NCI-H226 (cell line): ENCODE measurements around the gene KCNG4.
A peak's percentile ranks its signal among the peaks of the same experiment; 100 is the strongest.

Experiments
- DNase-seq: peaks from one replicate; pipeline ENCODE4 v3.0.0-alpha.2; 2015

KCNG4 gene, protein sequence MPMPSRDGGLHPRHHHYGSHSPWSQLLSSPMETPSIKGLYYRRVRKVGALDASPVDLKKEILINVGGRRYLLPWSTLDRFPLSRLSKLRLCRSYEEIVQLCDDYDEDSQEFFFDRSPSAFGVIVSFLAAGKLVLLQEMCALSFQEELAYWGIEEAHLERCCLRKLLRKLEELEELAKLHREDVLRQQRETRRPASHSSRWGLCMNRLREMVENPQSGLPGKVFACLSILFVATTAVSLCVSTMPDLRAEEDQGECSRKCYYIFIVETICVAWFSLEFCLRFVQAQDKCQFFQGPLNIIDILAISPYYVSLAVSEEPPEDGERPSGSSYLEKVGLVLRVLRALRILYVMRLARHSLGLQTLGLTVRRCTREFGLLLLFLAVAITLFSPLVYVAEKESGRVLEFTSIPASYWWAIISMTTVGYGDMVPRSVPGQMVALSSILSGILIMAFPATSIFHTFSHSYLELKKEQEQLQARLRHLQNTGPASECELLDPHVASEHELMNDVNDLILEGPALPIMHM

DNA sequence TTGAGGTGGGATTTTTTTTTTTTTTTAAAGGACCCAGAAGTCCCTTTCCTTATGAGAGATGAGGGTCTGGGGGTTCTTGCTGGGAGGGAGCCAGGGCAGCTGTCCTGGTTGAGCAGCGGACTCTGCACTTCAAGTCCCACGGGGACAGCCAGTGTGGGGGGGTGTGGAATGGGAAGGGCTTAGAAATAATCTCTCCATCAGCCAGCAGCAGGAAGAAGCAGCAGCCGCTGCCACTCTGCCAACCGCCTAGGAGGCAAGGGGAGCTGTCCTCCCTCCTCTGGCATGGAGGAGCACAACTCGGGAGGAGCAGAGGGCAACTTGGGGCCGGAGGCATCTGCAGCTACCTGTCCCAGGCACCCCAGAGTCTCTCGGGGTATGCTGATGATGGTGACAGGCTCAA is at the start of gene KCNG4:
TSS of gene KCNG4 (minus strand) at position 104 of the 400 bp plus-strand sequence. CDS start 2,527 bp downstream, outside the sequence.
- DNase-seq = no peak

DNA sequence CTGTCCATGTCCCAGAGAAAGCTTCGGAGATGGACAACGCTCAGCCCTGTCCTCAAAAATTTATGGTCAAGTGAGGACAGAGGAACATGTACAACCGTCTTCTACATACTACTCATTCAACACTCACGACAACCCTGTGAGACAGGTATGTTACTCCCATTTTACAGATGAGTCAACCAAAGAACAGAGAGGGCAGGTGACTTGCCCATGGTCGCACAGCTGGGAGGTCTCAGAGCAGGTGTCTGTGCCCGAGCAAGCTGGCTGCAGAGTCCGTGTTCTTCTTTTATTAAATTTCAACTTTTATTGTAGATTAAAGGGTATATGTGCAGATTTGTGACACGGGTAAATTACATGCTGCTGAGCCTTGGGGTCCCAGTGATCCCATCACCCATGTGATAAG is 49.1 kb upstream of the KCNG4 start:
- DNase-seq = no peak

DNA sequence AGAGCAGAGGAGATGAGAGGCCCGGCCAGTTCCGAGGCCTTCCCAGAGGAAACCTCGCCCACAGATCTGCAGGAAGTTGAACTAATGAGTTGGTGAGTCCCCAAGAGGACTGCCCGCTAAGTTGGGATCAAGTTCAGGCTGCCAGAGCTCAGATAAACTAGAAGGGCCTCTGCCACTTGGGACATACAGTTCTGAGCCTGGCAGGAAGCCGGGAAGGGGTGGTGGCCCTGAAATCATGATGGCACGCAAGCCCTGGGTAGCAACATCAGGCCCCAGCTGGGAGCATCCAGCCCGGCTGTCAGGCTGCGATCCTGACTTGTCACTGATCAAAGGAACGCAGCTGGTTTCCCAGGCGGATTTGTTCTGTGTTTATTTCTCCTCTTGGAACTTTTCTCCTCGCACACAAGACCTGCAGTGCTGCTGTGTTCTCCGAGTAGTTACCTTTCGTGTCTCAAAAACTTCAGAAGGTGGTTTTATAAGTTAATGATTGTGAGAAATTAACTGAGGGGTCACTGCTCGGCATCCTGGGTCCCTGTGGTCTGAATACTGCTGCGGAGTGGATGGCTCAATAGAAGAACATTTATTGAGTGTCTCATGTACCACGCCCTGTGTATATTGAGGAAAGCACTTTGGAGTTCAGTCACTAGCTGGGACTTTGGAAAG is 46.9 kb upstream of the KCNG4 start:
- DNase-seq = no peak

DNA sequence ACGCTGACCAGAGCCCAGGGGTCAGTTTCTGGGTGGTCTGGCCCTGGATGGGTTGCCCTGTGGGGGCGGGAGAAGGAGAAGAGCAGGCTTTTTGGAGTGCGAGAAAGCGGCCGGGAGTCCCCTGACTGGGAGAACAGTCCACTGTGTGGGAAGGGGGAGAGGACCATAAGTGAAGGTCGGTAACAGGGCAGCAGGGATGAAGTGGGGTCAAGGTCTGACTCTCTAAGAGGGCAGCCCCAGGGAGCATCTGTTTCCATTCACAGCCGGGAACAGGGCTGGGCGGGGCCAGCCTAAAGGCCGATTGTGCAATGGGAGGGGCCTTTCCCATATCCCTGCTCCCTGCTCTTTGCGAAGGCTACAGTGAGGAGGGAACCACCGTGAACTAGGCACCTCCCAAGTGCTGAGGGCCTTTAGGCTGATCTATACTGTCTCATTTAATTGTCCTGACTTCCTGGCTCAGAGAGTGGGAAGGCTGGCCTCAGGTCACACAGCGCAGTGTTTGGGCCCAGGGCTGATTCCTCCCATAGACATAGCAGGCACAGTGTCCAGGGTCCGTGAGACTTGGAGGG is 44.4 kb upstream of the KCNG4 start:
- DNase-seq = no peak

DNA sequence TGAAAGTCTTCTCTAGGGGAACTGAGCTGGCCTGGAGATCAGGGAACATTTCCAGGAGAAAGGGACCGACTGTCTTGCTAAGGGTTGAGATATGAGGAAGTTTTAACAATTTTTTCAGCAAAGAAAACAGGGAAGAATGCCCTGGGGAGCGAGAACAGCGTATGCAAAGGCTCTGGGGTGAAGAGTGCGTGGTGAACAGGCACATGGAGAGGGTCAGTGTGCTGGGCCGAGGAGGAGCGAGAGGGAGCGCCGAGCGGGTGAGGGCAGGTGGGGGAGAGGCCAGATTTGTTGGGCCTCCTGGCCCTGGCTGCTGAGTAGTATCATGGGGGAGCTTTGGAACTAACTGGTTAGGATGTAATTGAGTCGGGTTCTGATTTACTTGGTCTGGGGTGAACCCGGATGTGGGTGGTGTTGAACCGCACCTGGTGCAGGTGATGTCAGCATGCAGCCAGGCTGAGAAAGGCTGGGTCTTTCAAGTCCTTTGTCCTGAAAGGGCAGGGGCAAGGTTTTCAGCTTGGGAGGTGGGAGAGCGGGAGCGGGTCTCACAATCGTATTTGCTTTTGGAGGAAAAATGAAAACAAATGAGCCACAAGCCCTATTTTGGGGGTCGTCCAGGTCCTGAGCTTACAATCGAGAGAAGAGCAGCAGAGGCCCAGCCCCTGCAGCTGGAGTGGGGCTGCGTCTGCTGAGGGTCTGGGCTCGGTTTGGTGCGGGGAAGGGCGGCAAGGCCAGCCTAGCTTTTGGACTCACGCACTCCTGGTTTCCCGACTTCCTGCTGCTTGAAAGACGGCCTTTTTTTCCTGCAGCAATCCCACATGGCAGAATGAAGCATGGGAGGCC is 43.7 kb upstream of the KCNG4 start:
- DNase-seq = no peak

DNA sequence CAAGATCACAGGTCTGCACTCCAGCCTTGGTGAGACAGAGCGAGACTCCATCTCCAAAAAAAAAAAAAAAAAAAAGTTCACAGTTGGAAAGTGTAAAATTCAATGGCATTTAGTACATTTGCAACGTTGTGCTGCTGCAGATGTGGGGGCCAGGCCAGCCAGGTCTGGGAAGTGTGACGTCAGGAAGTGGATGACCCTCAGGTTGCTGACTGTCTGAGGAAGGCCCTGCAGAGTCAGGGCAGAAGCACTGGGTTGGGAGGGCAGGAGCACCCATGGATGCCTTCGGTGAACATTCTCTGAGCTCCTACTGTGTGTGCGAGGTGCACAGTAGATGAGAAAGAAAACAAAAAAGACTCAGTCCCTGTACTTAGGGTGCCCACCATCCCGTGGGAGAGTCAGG is 42.7 kb upstream of the KCNG4 start:
- DNase-seq = no peak

DNA sequence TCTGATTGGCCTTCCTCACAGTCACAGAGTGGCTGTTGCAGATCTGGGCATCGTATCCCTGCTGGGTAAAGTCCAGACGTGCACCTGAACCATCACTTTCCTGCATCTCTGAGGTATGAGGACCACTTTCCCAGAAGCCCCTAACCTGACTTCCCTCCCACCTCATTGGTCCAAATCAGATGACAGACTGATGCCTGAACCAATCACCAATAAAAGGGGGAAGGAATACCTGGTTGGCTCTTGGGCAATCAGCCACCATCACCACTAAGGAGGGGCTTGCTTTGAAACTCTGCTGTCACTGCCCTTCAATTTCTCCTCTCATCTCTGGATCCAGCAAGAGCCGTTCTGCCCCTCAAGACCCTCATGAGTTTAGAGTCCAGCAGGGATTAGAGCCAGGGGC is 41.3 kb upstream of the KCNG4 start:
- no peak for DNase-seq

DNA sequence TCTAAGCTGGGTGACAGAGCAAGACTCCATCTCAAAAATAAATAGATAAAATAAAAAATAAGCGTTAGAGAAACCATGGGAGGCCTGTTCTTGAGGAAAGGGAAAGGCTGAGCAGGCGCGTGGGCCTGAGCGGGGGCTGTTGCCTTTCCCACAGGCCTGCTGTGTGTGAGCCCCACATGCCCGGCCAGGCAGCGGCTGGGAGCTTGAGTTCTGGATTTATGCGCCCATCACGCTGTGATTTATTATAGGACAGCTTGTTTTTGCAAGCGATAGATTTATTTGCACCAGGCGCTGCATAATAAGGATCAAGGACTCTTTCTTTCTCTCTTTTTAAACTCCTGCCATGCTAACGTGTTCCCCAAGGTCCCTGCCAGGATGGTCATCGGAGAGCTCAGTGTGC is 40.1 kb upstream of the KCNG4 start:
- DNase-seq = no peak

DNA sequence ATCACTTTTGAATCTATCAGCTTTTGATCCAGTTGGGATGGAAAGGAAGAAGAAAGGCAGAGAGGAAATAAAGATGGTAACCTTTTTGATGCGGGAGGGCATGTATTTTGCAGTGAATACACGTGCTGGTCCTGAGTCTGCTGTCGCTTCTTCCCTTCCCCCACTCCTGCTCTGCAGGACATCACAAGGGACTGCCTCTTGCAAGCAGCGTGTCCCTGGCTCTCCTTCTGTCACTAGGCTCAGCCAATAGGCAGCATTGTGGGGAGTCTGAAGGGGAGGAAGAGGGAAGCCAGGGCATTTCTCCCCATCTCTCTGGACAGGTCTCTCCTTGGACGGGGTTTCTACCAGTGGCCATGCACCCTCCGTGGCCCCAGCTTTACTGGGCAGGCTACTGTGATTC is 39.2 kb upstream of the KCNG4 start:
- no peak for DNase-seq

DNA sequence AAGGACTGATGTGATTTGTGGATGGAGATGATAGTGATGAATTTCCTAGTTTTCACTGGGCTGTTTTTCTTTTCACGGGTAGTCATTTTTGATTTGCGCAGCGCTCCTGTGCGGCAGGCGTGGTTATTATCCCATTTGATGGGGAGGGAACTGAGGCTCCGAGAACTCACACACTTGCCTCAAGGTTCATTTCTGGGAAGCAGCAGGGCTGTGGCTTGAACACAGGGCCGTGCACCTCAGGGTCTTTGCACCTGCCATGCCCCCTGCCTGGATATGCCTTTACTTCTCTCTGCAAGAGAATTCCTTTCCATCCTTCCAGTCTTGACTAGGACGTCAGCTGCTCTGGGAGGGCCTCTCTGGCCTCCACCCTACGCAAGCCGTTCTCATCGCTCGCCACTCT is 38.5 kb upstream of the KCNG4 start:
- no peak for DNase-seq

DNA sequence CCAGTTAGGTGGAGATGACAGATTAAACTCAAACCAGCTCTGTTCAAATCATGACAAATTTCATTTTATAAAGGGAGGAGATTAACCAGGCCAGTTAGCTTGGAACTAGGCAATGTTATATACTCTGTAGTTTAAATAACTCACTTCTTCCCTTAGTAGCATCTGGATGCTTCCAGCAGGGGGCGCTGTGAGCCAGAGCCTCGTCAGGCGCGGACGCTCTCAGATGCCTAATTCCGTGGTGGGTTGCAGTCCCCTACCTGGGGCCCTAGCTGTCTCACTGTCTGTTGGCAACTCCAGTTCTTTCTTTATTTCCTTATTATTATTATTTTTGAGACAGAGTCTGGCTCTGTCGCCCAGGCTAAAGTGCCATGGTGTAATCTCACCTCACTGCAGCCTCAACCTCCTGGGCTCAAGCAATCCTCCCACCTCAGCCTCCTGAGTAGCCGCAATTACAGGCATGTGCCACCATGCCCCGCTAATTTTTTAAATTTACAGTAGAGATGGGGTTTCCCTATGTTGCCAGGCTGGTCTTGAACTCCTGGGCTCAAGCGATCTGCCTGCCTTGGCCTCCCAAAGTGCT is 37.5 kb upstream of the KCNG4 start:
- DNase-seq = peak; percentile 12

DNA sequence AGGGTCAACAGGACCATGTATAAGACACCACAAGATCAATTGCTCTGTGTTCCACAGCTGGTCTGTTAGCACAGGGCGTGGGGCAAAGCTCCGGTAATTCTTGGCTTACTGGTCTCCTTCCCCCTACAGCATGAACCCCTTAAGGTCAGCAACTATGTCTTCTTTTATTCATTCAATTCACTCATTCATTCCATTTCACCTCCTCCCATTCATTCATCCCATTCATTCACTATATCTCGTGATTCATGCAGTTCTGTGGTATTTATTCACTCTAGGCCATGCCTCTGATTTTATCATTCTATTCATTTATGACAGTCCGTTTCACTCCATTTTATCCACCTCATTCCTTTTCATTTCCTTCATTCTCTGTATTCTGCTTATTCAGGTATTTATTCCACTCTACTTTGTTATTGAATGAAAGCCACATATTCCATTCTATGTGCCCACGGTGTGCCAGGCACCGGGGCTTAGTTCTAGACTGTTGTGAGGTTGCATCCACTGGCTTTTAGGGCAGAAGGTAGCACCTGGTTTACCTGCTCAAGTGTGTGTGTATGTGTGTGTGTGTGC is 35.9 kb upstream of the KCNG4 start:
- no peak for DNase-seq

DNA sequence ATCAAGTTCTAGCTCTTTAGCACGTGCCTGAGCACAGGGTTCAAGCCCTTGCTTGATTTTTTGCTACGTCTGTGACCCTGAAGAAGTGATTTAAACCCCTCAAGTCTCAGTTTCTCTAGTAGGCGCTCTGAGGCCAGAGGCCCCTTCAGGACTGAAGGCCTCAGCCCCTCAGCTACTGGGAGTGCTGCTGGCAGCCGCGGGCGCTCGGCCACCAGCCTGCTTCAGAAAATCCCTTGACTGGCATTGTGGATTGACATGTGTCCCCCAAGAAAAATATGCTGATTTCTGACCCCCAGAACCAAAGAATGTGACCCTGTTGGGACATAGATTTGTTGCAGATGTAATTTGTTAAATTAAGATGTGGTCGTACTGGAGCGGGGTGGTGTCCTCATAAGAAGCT is 34.7 kb upstream of the KCNG4 start:
- DNase-seq = no peak

DNA sequence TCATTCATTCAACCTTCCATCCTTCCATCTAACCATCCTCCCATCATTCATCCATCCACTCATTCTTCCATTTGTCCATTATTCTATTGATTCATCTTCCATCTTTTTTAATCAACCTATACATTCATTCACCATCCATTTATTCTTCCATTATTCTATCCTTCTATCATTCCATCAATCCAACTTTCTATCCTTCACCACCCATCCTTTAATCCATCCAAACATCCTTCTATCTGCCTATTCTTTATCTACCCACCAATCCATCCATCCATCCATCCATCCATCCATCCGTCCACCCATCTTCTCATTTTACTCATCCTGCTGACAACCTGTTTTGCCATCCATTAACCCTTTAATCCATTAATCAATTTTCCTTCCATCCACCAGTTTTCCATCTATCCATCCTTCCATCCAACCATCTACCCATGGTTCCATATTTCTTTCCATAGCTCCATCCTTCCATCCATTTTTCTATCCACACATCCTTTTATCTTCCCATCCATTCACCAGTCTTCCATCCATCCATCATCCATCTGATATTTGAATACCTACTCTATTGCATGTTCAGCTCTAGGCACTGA is 33.0 kb upstream of the KCNG4 start:
- no peak for DNase-seq

DNA sequence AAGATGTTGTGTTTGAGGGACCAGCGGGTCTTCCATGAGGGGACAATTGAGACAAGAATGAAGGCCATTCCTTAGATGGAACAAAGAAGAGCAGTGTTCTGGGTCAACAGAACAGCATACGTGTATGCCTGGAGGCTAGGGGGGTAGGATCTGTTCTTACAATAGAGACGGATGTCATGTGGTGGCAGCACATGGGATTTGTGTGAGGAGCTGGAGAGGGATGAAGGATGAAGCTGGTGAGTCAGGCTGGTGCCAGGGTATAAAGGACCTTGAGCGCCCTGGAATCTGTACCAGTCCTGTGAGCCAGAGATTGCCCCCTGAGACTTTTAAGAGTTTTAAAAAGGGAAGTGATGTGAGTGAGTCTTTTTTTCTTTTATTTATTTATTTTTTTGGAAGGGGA is 32.1 kb upstream of the KCNG4 start:
- DNase-seq = no peak

DNA sequence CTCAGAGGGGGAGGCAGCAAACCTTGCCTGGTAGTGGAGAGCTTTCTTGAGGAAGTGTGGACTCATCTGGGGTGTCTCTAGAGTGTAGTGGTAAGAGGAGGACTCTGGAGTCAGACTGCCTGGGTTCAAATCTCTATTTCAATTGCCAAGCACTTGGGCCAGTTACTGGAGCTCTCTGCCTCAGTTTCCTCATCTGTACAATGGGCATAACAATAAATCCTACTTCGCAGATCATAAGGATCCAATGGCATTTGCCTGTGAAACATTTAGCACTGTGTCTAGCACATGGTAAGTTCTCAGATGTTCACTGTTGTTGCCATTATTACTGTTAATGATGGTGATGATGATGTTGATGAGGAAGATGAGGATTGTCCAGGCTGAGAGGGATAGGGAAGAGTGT is 31.2 kb upstream of the KCNG4 start:
- DNase-seq = no peak

DNA sequence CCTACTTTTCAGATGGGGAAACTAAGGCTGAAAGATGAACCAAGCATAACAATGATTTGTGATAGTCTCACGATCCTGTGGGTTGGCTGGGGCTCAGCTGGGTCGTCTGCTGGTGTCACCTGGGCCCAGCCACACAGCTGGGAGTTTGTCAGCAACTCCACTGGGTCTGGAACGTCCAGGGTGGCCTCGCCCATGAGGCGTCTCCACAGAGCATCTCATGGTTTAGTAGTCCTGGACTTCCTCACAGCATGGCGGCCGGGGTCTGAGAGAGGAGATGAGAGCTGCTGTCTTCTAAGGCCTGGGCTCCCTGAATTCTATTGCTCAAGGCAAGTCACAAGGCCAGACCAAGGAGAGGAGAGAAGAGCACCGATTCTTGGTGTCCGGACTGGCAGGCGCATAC is 30.7 kb upstream of the KCNG4 start:
- DNase-seq = no peak

DNA sequence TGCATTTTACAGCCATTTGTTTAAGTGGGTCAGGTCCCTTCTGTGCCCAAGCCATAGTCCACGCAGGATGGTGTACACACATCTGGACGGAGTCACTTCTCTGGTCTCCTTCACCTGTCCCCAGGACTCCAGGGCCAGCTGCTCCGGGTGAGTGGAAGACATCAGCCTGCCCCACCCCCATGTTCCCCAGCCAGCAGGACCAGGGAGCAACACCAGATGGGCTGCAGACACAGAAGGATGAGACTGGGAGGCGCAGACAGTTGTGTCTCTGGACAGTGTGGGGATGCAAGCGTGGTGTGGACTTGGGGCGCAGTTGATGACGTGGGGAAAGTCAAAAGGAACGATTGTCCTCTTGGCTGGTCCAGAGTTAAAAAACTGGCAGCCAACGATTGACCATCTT is 30.3 kb upstream of the KCNG4 start:
- no peak for DNase-seq

DNA sequence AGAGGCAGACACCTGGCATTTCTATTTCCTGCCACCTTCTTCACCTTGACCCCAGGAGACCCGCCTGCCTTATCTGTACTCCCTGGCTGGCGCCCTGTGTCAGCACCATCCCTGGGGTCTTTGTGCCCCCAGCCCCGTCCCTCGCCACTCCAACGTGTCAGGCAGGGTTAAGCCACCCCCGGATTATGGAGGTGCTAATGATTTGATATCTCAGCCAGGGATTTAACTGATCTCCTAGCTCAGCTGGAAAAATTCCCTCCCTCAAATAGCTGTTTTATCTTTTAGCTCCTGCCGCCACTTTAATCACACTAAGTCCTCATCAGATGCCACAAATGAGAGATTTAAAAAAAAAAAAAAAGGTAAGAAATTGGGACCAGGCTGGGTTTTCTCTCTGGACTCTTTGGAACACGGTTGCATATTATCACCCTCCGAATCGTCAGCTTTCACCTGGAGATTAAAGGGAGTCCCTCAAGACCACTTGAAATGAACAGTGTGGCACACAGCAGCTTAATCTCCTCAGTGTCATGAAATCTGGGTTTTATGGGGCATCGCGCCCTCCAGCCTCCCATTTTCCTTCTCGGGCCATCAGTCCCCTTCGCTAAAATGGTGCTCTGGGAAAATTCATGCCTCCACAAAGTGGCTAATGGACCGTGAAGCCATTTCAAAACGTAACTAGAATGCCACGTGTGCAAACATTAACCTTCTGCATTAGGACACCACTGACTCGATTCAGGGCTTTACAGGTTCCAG is 28.7 kb upstream of the KCNG4 start:
- DNase-seq = no peak

DNA sequence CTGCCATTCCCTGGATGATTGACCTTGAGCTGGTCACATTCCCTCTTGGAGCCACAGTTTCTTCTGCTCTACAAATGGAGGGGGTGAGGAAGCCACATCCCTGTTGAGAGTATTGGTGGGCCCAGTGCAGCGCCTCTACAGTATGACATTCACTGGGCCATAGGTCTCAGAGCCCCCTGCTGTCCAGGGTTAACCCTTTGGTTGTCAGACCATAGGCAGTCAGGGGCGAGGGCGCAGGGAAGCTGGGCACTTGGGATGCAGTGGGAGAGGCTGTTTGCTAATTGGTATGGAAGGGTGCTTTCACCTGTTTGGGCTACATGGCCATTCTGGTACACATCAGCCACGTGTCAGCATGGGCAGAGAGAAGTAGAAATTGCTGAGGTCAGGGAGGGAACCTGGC is 27.6 kb upstream of the KCNG4 start:
- DNase-seq = no peak

DNA sequence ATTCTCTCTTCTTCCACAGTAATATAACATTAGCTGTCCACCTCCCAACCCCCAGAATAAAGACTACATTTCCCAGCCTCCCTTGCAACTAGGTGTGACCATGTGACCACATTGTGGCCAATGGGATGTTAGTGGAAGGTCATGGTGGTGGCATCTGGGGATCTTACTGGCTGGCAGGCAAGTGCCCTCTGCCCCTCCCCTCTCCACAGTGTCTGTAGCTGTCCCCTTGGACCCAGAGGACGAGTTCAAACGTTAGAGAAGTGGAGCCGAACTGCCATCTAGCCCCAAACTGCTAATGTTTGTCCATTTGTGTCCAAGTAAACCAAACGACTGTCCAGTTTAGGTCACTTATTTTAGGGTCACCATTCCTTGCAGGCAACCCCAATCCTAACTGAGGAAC is 26.6 kb upstream of the KCNG4 start:
- peak; percentile 50 for DNase-seq
